Fibroblast of the aortic adventitia (primary cell): Measurements from ENCODE around the gene SAFB. TPM values are rescaled to one million over a fixed set of nuclear protein-coding genes. Genes with fewer than 3 reads are reported as not detected.

Experiments used
- DNase-seq: peaks from one replicate; pipeline ENCODE4 v3.0.0-alpha.2; 2010; ENCODE audit warnings: low read depth
- H3K4me3 ChIP-seq: 2 replicates; pipeline ENCODE4 v1.5.1; 2011; ENCODE audit warnings: low read depth, mild to moderate bottlenecking, control low read depth, low read length, moderate library complexity
- CTCF ChIP-seq: IDR thresholded peaks from 2 replicates; pipeline ENCODE4 v1.5.1; 2011; ENCODE audit warnings: mild to moderate bottlenecking, low read length, control low read depth, inconsistent platforms; ENCODE audit not compliant: insufficient read depth
- total RNA-seq: library from RNA; depleted of rRNA; stranded (reverse); fragments of >200 nt; gene quantifications from 2 replicates; pipeline ENCODE4 v1.2.3, GENCODE V29; 2012; ENCODE audit warnings: low replicate concordance

The SAFB gene
- total RNA-seq, 1 donor = 43.5 TPM

- no peak for DNase-seq
- no peak overlapping the region for H3K4me3 ChIP-seq
- no peak for TF ChIP-seq CTCF
Measured at GRCh38 chr19:5585461-5586299, 37.2 kb upstream of the SAFB start.

DNA sequence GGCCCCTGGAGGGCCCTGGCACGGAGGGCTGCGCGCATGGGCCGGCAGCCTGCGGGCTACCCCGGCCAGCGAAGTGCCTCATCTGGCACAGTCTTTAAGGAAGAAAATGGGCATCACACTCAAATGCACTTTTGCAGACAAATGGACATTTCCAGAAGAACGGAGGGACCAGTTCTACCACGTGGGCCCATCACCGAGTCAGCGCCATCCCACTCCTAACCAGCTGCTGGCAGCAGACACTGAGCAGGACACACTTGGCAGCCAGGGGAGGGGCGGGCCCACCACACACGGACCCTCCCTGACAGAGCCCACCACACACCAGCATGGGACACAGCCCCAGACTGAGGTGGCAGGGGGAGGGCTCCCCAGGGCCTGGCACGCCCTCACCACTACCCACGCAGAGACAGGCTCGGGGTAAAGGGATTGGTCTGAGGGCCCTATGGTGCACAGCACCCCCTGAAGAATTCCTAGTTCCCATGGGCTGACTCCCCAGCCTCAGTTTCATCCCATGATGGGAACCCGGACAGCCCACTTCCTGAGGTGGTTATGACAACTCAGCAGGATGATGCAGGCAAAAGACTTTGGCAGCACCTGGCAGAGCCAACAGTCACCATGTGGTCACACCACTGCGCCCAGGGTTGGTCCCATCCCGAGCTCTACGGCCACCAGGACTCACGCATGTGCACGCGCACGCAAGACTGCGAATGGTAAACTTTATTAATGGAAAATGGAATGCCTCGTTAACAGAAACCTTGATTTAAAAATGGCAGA lies 36.4 kb upstream of the SAFB start:
- no peak for TF ChIP-seq CTCF
- DNase-seq = no peak
- H3K4me3 ChIP-seq = no peak overlapping the region

- TF ChIP-seq CTCF = no peak
- H3K4me3 ChIP-seq = no peak overlapping the region
- no peak for DNase-seq
Measured at GRCh38 chr19:5587071-5587455, 35.8 kb upstream of the SAFB start.

DNA sequence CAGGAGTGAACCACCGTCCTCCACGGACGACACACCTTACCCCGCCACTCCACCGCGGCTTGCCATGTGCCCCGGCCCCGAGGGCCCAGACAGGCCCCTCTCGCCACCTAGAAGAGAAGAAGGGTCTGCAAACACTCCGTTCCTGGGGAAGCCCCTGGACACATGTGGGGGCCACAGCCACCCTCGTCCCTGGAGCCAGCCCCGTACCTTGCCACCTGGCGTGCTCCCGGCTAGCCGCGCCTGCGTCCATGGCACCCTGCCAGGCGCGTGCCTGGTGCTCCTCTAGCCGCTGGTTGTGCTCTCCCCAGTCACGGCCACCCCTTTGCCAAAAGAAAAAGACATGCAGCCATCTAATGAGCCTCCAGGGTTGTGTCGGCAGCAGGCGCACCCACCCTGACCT lies 35.2 kb upstream of the SAFB start:
- no peak for TF ChIP-seq CTCF
- no peak for DNase-seq

DNA sequence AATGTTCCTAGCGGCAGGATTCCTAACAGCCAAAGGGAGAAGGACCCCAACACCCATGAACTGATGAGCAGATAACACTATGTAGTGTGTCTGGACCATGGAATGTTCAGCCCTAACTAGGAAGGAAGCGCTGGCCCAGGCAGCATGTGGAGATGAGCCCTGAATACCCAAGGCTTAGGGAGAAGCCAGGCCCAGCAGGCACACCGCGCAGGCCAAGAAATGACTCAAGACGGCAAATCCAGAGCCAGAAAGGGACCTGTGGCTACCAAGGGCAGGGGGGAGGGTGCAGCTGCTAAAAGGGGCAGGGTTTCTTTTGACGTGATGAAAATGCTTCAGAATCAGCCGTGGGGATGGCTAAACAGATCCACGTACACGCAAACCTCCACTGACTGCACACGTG lies 34.4 kb upstream of the SAFB start:
- no peak overlapping the region for H3K4me3 ChIP-seq
- DNase-seq = peak; percentile 17
- no peak for TF ChIP-seq CTCF

More for the DNA sequence above, 35.2 kb upstream of the SAFB start:
- no peak overlapping the region for H3K4me3 ChIP-seq

- H3K4me3 ChIP-seq = no peak overlapping the region
- DNase-seq = no peak
- no peak for TF ChIP-seq CTCF
Measured at GRCh38 chr19:5588906-5589676, 33.8 kb upstream of the SAFB start.
